ENCODE data around the gene RARRES2. TPM values are rescaled to one million over a fixed set of nuclear protein-coding genes. Genes with fewer than 3 reads are reported as not detected.

RARRES2 gene
- total RNA-seq, 4 donors from 2014 or later, result 143 to 193 (median 173) TPM

- intact Hi-C loops (cut with DNase I), result no loop called here
- TF ChIP-seq POLR2A (IDR thresholded peaks at IDR 0.05; ENCODE audit: low read depth), result no peak
- TF ChIP-seq POLR2AphosphoS5 (IDR thresholded peaks at IDR 0.05), result no peak
- no peak for TF ChIP-seq CTCF (IDR thresholded peaks at IDR 0.05)
- TF ChIP-seq EP300 (IDR thresholded peaks at IDR 0.05), result no peak
- 80% methylated on average over 11 of the region's 11 CpGs for WGBS
- H3K36me3 ChIP-seq, result peaks cover 0 to 3% (median 0%) of the 10 kb centered on the region in 4 donors
- H3K27me3 ChIP-seq, result no peaks in the 10 kb centered on the region
- no peaks in the 10 kb centered on the region for H3K9me3 ChIP-seq
- peak overlapping the region in 3 of 4 donors; percentile 86 to 96 (median 94) for H3K4me3 ChIP-seq
- H3K27ac ChIP-seq (replicated peaks in 1 of 4), result peak overlapping the region; percentile 91 to 96 (median 93)
- no peak for DNase-seq (ENCODE audit: extremely low spot score)
- peaks cover 20 to 65% (median 63%) of the 10 kb centered on the region in 4 donors for H3K4me1 ChIP-seq
Observed at GRCh38 chr7:150380463-150380862, 39.0 kb upstream of the RARRES2 start.

- no peak for DNase-seq (ENCODE audit: extremely low spot score)
- Histone ChIP-seq H3K27me3 (no peaks in the 10 kb centered on the region), H3K4me1 (peaks cover 20 to 60% (median 55%) of the 10 kb centered on the region in 4 donors), H3K36me3 (peaks cover 0 to 3% (median 0%) of the 10 kb centered on the region in 4 donors), H3K9me3 (no peaks in the 10 kb centered on the region), H3K4me3 (peak overlapping the region; percentile 86 to 96 (median 94)), H3K27ac (replicated peaks in 1 of 4) (peak overlapping the region; percentile 91 to 96 (median 93))
- TF ChIP-seq POLR2AphosphoS5 (IDR thresholded peaks at IDR 0.05) (no peak), CTCF (IDR thresholded peaks at IDR 0.05) (no peak), POLR2A (IDR thresholded peaks at IDR 0.05; ENCODE audit: low read depth) (no peak), EP300 (IDR thresholded peaks at IDR 0.05) (no peak)
- WGBS, result 2% methylated on average over 29 of the region's 52 CpGs
- intact Hi-C loops (cut with DNase I), result no loop called here
Observed at GRCh38 chr7:150379441-150380379, 38.3 kb upstream of the RARRES2 start.

- intact Hi-C loops (cut with DNase I), result no loop called here
- WGBS, result 0% methylated on average over 26 of the region's 60 CpGs
- TF ChIP-seq POLR2A (IDR thresholded peaks at IDR 0.05; ENCODE audit: low read depth) (peak; percentile 79), EP300 (IDR thresholded peaks at IDR 0.05) (no peak), POLR2AphosphoS5 (IDR thresholded peaks at IDR 0.05) (peak; percentile 64 to 87)
- Histone ChIP-seq H3K27ac (replicated peaks in 1 of 4) (peak within 1 kb of the TSS; percentile 91 to 96 (median 93)), H3K9me3 (no peaks in the 10 kb centered on the region), H3K27me3 (no peaks in the 10 kb centered on the region), H3K4me3 (peak within 1 kb of the TSS; percentile 86 to 96 (median 94)), H3K4me1 (peaks cover 23 to 54% (median 49%) of the 10 kb centered on the region in 4 donors), H3K36me3 (peaks cover 0 to 11% (median 4%) of the 10 kb centered on the region in 4 donors)
- peak; percentile 97 for DNase-seq (ENCODE audit: extremely low spot score)
Observed at GRCh38 chr7:150378853-150379440, 37.5 kb upstream of the RARRES2 start, which contains the start of gene ZNF775. TSS of gene ZNF775 (plus strand) at chr7:150379330. CDS start at chr7:150388471, 9,141 bp downstream.

DNA sequence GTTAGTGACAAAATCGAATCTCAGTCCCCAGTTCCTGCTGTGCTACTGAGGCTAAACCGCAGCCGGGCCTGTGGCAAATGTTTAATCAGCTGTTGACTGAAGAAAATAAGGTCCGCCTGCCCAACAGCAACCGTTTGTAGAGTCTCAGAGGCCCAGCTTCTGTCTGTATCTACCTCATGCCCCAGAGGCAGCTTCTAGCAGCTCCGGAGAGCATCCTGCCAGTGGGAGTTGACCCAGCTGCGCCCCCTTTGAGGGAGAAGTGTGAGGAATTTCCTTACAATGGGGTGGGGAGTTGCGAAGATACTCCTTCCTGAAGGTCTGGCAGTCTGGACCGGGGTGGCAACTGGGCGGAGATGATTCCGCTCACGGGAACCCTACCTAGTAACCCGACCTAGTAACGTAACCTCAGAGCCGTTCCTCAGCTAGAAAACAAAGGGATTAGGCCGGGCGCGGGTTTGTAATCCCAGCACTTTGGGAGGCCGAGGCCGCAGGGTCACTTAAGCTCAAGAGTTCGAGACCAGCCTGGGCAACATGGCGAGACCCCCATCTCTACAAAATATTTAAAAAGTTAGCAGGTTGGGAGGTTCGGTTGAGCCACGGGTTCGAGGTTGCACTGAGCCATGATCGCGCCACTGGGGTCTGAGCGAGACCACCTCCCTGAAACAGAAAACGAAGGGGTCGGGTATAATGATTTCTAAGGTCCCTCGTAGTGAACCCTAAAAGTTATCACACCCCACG, 36.9 kb upstream of the RARRES2 start:
- peak; percentile 92 for DNase-seq (ENCODE audit: extremely low spot score)
- WGBS, result 7% methylated on average over 25 of the region's 32 CpGs
- peak overlapping the region; percentile 91 to 96 (median 93) for H3K27ac ChIP-seq (replicated peaks in 1 of 4)
- H3K9me3 ChIP-seq, result no peaks in the 10 kb centered on the region
- peak overlapping the region; percentile 86 to 96 (median 94) for H3K4me3 ChIP-seq
- peaks cover 0 to 17% (median 11%) of the 10 kb centered on the region in 4 donors for H3K36me3 ChIP-seq
- no peaks in the 10 kb centered on the region for H3K27me3 ChIP-seq
- intact Hi-C loops (cut with DNase I), result no loop called here
- TF ChIP-seq CTCF (IDR thresholded peaks at IDR 0.05), result peak in 1 of 3 experiments; percentile 12
- no peak for TF ChIP-seq POLR2AphosphoS5 (IDR thresholded peaks at IDR 0.05)
- H3K4me1 ChIP-seq, result peaks cover 30 to 54% (median 49%) of the 10 kb centered on the region in 4 donors

Data from esophagus muscularis mucosa (tissue), 4 donors.